Panc1 (cell line): ENCODE results near the gene LIN9. TPM values are rescaled to one million over a fixed set of nuclear protein-coding genes. Genes with fewer than 3 reads are reported as not detected.
A peak's percentile ranks its signal among the peaks of the same experiment; 100 is the strongest.

Source experiments
- ATAC-seq: fragments of 200-7000 bp; cut with Tn5 transposase; 2 replicates; pipeline ENCODE4 v1.9.1; 2020; ENCODE audit warnings: mild to moderate bottlenecking, moderate library complexity
- BruUV-seq: library from RNA; stranded (reverse); fragments of 400-500 nt; replicated peaks from 2 replicates; lab custom pipeline; 2021; lab: Mats Ljungman, UMichigan
- CTCF ChIA-PET: fragments of 300-600 bp; sonication (Branson Sonifier 250); formaldehyde crosslinking; loops from one replicate; lab custom pipeline; 2022; ENCODE audit warnings: antibody characterized with exemption; lab: Charles Lee
- POLR2A ChIA-PET: fragments of 300-600 bp; sonication (Branson Sonifier 250); formaldehyde crosslinking; loops from one replicate; lab custom pipeline; 2022; ENCODE audit warnings: antibody characterized with exemption; lab: Charles Lee
- DNase-seq: peaks from one replicate; pipeline ENCODE4 v3.0.0-alpha.2; 2010; ENCODE audit warnings: low read depth, low spot score
- H3K27ac ChIP-seq: 2 replicates; pipeline ENCODE4 v1.5.1; 2011; ENCODE audit warnings: mild to moderate bottlenecking, low read length, inconsistent platforms
- H3K27me3 ChIP-seq: fragments of 200-500 bp; sonication (Bioruptor generic); 2 replicates; pipeline ENCODE4 v1.6.0; 2014; ENCODE audit warnings: low read length, inconsistent platforms; ENCODE audit not compliant: control insufficient read depth, insufficient read depth
- H3K36me3 ChIP-seq: fragments of 200-500 bp; sonication (Bioruptor generic); 2 replicates; pipeline ENCODE4 v1.5.1; 2014; ENCODE audit warnings: inconsistent platforms, mild to moderate bottlenecking, low read length, moderate library complexity; ENCODE audit not compliant: control insufficient read depth, insufficient read depth
- H3K4me1 ChIP-seq: 2 replicates; pipeline ENCODE4 v1.5.1; 2011; ENCODE audit warnings: inconsistent platforms, mild to moderate bottlenecking, low read length, moderate library complexity; ENCODE audit not compliant: control insufficient read depth, insufficient read depth
- H3K4me3 ChIP-seq, 2 experiments: 2 replicates each; pipeline ENCODE4 v1.5.1; 2011 to 2012; ENCODE audit warnings: low read depth in 2 of 2, low read length in 2 of 2, mild to moderate bottlenecking in 2 of 2, inconsistent platforms in 1 of 2, moderate library complexity in 1 of 2
- H3K9me3 ChIP-seq: fragments of 200-500 bp; sonication (Bioruptor generic); 2 replicates; pipeline ENCODE4 v1.5.1; 2014; ENCODE audit warnings: low read depth, mild to moderate bottlenecking, inconsistent platforms, low read length, moderate library complexity; ENCODE audit not compliant: control insufficient read depth, insufficient read depth
- POLR2AphosphoS5 ChIP-seq: IDR thresholded peaks from 2 replicates; pipeline ENCODE4 v1.6.1; 2012; ENCODE audit warnings: mild to moderate bottlenecking, low read depth, low read length, moderate library complexity
- SIN3A ChIP-seq: IDR thresholded peaks from 2 replicates; pipeline ENCODE4 v1.6.1; 2012; ENCODE audit warnings: low read depth, mild to moderate bottlenecking, low read length, moderate library complexity, borderline replicate concordance; ENCODE audit not compliant: insufficient read depth
- TCF7L2 ChIP-seq: IDR thresholded peaks from 2 replicates; pipeline ENCODE4 v1.6.1; 2011; ENCODE audit warnings: mild to moderate bottlenecking, low read depth, low read length, inconsistent platforms
- in situ Hi-C: cut with HindIII; loops from 2 replicates; pipeline ENCODE4 v1.10.0; 2016; ENCODE audit warnings: low sequenced_read_pairs, low pct_unique_long_range_greater_than_20kb
- intact Hi-C: fragments of 100-400 bp; cut with micrococcal nuclease; formaldehyde crosslinking; loops from one replicate; pipeline ENCODE4 v1.10.0; 2022; ENCODE audit not compliant: unreplicated experiment
- total RNA-seq: library from RNA; stranded (reverse); gene quantifications from one replicate; pipeline ENCODE4 v1.2.1, GENCODE V29; 2021; ENCODE audit not compliant: unreplicated experiment
- TF ChIP-seq, protein P1 (sequence below), 2 experiments: IDR thresholded peaks; 2 replicates each; pipeline ENCODE4 v1.6.1; 2011 to 2012; ENCODE audit warnings: low read depth in 2 of 2, control low read depth in 1 of 2, low read length in 1 of 2, mild to moderate bottlenecking in 1 of 2, moderate library complexity in 1 of 2; ENCODE audit not compliant: insufficient read depth in 1 of 2
- TF ChIP-seq, protein P2 (sequence below): fragments of 450-650 bp; IDR thresholded peaks from 2 replicates; pipeline ENCODE4 v1.5.1; 2017; ENCODE audit warnings: mild to moderate bottlenecking

The LIN9 gene
- total RNA-seq, 1 experiment from 2014 or later: 11.4 TPM

DNA sequence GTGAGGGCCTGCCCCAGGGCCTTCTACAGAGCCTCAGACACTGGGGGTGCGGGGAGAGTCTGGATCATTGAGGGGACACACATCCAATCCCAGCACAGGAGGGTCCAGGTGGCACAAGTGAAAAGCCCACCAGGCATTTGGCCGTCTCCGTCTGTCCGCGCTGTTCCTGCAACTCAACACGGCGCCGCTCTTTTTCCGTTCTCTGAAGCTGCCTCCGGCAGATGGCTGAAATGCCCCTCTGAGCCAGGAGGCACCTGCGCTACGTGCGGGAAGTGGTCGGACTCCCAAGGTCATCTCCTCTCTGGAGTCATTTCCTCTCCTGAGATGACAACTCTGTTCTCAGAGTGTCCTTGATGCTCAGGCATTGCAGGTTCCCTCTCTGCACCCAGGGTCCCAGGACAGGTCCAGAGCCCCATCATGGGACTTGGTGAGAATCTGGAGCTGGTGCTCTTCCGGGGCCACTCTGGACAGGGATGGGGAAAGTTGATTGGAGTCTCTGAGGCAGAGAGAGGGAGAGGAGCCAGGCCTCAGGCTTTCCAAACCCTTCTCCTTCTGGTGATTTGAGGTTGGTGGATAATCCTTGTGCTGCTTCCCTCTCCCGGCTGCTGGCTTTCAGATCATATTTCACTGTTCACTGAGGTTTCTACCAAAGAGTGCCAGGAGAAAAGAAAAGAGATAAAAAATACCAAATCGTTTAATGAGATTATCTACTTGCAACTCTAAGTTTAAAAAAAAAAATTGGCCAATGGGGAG is 99.5 kb downstream of the LIN9 start:
- ATAC-seq (0 out of 2 replicates have a peak, but pooled peaks have one; percentile 19), DNase-seq (no peak)
- H3K27me3 ChIP-seq: no peaks in the 10 kb centered on the region
- intact Hi-C loops (no loop called here), in situ Hi-C loops (no loop called here)
- ChIA-PET POLR2A (interaction anchor here (0.6 kb wide), 1 partner anchor 37 kb away, joined by 3 read pairs; no protein-coding TSS in a partner anchor), CTCF (no interaction called here)
- no peaks in the 10 kb centered on the region for H3K9me3 ChIP-seq
- H3K36me3 ChIP-seq: no peaks in the 10 kb centered on the region
- H3K27ac ChIP-seq: no peak overlapping the region
- H3K4me3 ChIP-seq: no peak overlapping the region
- H3K4me1 ChIP-seq: no peaks in the 10 kb centered on the region
- no TSS peak for BruUV-seq
- TF ChIP-seq POLR2AphosphoS5 (no peak), TCF7L2 (no peak), SIN3A (no peak)
- TF ChIP-seq, protein P1, sequence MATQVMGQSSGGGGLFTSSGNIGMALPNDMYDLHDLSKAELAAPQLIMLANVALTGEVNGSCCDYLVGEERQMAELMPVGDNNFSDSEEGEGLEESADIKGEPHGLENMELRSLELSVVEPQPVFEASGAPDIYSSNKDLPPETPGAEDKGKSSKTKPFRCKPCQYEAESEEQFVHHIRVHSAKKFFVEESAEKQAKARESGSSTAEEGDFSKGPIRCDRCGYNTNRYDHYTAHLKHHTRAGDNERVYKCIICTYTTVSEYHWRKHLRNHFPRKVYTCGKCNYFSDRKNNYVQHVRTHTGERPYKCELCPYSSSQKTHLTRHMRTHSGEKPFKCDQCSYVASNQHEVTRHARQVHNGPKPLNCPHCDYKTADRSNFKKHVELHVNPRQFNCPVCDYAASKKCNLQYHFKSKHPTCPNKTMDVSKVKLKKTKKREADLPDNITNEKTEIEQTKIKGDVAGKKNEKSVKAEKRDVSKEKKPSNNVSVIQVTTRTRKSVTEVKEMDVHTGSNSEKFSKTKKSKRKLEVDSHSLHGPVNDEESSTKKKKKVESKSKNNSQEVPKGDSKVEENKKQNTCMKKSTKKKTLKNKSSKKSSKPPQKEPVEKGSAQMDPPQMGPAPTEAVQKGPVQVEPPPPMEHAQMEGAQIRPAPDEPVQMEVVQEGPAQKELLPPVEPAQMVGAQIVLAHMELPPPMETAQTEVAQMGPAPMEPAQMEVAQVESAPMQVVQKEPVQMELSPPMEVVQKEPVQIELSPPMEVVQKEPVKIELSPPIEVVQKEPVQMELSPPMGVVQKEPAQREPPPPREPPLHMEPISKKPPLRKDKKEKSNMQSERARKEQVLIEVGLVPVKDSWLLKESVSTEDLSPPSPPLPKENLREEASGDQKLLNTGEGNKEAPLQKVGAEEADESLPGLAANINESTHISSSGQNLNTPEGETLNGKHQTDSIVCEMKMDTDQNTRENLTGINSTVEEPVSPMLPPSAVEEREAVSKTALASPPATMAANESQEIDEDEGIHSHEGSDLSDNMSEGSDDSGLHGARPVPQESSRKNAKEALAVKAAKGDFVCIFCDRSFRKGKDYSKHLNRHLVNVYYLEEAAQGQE (IDR thresholded peaks at IDR 0.05; ENCODE audit: insufficient read depth in 1 of 2, low read depth in 2 of 2, low read length in 1 of 2): no peak
- TF ChIP-seq, protein P2, sequence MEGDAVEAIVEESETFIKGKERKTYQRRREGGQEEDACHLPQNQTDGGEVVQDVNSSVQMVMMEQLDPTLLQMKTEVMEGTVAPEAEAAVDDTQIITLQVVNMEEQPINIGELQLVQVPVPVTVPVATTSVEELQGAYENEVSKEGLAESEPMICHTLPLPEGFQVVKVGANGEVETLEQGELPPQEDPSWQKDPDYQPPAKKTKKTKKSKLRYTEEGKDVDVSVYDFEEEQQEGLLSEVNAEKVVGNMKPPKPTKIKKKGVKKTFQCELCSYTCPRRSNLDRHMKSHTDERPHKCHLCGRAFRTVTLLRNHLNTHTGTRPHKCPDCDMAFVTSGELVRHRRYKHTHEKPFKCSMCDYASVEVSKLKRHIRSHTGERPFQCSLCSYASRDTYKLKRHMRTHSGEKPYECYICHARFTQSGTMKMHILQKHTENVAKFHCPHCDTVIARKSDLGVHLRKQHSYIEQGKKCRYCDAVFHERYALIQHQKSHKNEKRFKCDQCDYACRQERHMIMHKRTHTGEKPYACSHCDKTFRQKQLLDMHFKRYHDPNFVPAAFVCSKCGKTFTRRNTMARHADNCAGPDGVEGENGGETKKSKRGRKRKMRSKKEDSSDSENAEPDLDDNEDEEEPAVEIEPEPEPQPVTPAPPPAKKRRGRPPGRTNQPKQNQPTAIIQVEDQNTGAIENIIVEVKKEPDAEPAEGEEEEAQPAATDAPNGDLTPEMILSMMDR: no peak

DNA sequence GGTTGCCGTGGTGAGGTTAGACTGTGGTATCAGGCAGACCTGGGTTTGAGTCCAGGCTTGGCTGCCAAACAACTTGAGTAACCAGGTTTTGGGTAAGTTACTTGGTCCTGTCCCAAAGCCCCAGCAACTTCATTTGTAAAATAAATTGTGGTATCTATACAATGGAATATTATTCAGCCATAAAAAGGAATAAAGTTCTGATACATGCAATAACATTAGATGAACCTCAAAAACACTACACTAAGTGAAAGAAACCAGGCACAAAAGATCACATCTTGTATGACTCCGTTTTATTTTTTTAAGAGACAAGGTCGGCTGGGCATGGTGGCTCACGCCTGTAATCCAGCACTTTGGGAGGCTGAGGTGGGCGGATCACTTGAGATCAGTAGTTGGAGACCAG is 101.9 kb downstream of the LIN9 start:
- H3K4me3 ChIP-seq: no peak overlapping the region
- intact Hi-C loops (no loop called here), in situ Hi-C loops (no loop called here)
- ChIA-PET CTCF (no interaction called here), POLR2A (no interaction called here)
- H3K4me1 ChIP-seq: no peaks in the 10 kb centered on the region
- no peak overlapping the region for H3K27ac ChIP-seq
- no peak for ATAC-seq
- no peaks in the 10 kb centered on the region for H3K36me3 ChIP-seq
- H3K9me3 ChIP-seq: no peaks in the 10 kb centered on the region
- TF ChIP-seq SIN3A: no peak
- TF ChIP-seq, protein P1 (IDR thresholded peaks at IDR 0.05; ENCODE audit: insufficient read depth in 1 of 2, low read depth in 2 of 2, low read length in 1 of 2): no peak
- no peak for TF ChIP-seq TCF7L2
- no peak for TF ChIP-seq POLR2AphosphoS5
- TF ChIP-seq, protein P2: no peak
- H3K27me3 ChIP-seq: no peaks in the 10 kb centered on the region
- no TSS peak for BruUV-seq
- no peak for DNase-seq
